ENCODE data around the gene GRK5. TPM values are rescaled to one million over a fixed set of nuclear protein-coding genes. Genes with fewer than 3 reads are reported as not detected.
"Not testable (repeated sequence)": the region's sequence is repeated elsewhere in the genome, so short reads cannot be mapped to it uniquely, and the experiment has no call there.

GRK5 gene
- total RNA-seq, 4 donors from 2014 or later: 5.4 to 13.0 (median 10.6) TPM

GRCh38 chr10:119461380-119461779 lies 254.0 kb downstream of the GRK5 start:
- 54 to 80% methylated on average over 3 of the region's 3 CpGs for WGBS, 2 donors
- H3K4me3 ChIP-seq (ENCODE audit: low read depth, poor library complexity, severe bottlenecking): no peak overlapping the region
- no peak for DNase-seq (ENCODE audit: low spot score in 2 of 2)
- intact Hi-C loops (cut with DNase I; ENCODE audit: low total_unique reads): no loop called here
- TF ChIP-seq POLR2A (IDR thresholded peaks at IDR 0.05): no peak
- TF ChIP-seq CTCF (IDR thresholded peaks at IDR 0.05): no peak

DNA sequence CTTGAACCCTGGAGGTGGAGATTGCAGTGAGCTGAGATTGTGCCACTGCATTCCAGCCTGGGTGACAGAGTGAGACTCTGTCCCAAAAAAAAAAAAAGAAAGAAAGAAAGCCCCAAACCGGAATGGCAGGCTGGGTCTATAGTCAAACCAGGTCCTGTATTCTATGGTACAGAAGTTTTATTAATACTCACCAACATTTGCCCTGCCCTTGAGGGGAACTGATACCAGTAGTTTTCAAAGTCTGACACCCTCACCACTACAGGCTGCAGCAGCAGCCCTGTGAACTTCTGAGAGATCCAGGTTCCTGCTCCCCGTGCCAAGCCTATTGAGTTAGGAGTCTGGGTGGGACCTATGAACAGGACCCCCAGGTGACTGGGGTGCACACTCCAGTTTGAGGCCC lies 254.6 kb downstream of the GRK5 start:
- TF ChIP-seq POLR2A (IDR thresholded peaks at IDR 0.05) (no peak), CTCF (IDR thresholded peaks at IDR 0.05) (no peak)
- intact Hi-C loops (cut with DNase I; ENCODE audit: low total_unique reads): no loop called here
- DNase-seq (ENCODE audit: low spot score in 2 of 2): no peak
- WGBS, 2 donors: 73 to 74% methylated on average over 2 of the region's 2 CpGs
- no peak overlapping the region for H3K4me3 ChIP-seq (ENCODE audit: low read depth, poor library complexity, severe bottlenecking)

DNA sequence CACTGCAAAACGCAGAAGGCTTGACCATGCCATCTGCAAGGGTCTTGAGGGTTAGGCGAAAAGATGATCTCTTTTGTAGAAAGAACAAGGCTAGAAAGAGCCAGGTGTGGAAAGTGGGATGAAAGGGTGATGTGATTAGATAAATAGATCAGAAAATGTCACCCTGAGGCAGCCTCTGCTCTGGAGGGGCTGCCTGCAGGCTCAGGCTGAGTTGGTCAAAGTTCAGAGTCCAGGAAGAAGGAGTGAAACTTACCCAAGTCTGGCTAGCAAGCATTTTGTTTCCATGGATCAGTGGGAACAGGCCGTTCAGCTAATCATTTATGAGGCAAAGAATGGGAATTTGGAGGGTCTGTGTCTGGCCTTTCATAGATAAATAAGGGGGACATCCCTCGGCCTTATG lies 255.4 kb downstream of the GRK5 start:
- TF ChIP-seq CTCF (IDR thresholded peaks at IDR 0.05): no peak
- no peak for TF ChIP-seq POLR2A (IDR thresholded peaks at IDR 0.05)
- intact Hi-C loops (cut with DNase I; ENCODE audit: low total_unique reads): no loop called here
- DNase-seq (ENCODE audit: low spot score in 2 of 2): no peak
- 91 to 94% methylated on average over 4 of the region's 4 CpGs for WGBS, 2 donors
- H3K4me3 ChIP-seq (ENCODE audit: low read depth, poor library complexity, severe bottlenecking): no peak overlapping the region

- WGBS, 2 donors: 74 to 77% methylated on average over 2 of the region's 2 CpGs
- H3K4me3 ChIP-seq (ENCODE audit: low read depth, poor library complexity, severe bottlenecking); DNase-seq (ENCODE audit: low spot score in 2 of 2); intact Hi-C loops (cut with DNase I; ENCODE audit: low total_unique reads): not testable (repeated sequence)
Observed at GRCh38 chr10:119463195-119463594, 255.8 kb downstream of the GRK5 start.

DNA sequence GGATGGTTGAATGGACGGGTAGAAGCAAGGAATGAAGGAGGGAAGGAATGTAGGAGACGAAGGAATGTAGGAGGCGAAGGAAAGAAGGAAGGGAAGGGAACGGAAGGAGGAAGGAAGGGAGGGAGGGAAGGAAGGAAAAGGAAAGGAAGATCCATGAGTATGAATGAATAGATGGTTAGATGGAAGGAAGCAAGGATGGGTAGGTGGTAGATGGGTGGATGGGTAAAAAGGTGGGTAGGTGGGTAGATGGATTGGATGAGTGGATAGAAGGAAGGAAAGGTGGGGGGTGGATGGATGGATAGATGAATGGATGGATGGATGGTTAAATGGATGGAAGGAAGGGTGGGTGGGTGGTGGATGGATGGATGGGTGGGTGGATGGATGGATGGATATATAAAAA lies 257.7 kb downstream of the GRK5 start:
- TF ChIP-seq POLR2A (IDR thresholded peaks at IDR 0.05): no peak
- TF ChIP-seq CTCF (IDR thresholded peaks at IDR 0.05): no peak
- no peak overlapping the region for H3K4me3 ChIP-seq (ENCODE audit: low read depth, poor library complexity, severe bottlenecking)
- intact Hi-C loops (cut with DNase I; ENCODE audit: low total_unique reads): no loop called here
- DNase-seq (ENCODE audit: low spot score in 2 of 2): no peak
- 79 to 91% methylated on average over 4 of the region's 4 CpGs for whole genome bisulfite sequencing, 2 donors

DNA sequence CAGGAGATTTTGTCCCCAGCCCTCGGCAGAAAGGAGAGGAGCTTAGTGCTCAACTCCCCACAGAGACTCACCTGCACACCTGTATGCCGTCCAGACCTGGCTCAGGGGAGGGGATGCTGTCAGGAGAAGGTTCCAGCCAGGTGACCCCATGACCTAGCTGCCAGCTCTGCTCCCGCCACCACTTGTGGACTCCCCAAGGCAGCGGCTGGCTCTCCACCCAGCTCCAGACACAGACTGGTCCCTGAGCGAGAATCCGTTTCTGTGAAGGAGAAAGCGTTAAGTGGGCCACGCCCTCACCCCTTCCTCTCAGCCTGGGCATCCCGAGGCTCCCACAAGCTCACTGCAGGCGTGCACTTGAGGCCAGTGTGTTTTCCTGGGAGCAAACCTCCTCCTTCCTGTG lies 258.7 kb downstream of the GRK5 start:
- intact Hi-C loops (cut with DNase I; ENCODE audit: low total_unique reads): no loop called here

More for the DNA sequence above, 258.7 kb downstream of the GRK5 start:
- DNase-seq (ENCODE audit: low spot score in 2 of 2): no peak
- WGBS, 2 donors: 49 to 64% methylated on average over 9 to 10 of the region's 10 CpGs
- TF ChIP-seq CTCF (IDR thresholded peaks at IDR 0.05) (no peak), POLR2A (IDR thresholded peaks at IDR 0.05) (no peak)
- no peak overlapping the region for H3K4me3 ChIP-seq (ENCODE audit: low read depth, poor library complexity, severe bottlenecking)

All from lower leg skin (tissue), 4 donors.